Right lobe of liver (tissue), 6 donors: ENCODE measurements around the gene IQSEC1. TPM values are rescaled to one million over a fixed set of nuclear protein-coding genes. Genes with fewer than 3 reads are reported as not detected.

Source experiments
- ATAC-seq, 4 donors: fragments of 200-7000 bp; cut with Tn5 transposase; one replicate each; pipeline ENCODE4 v1.9.1; 2020; ENCODE audit warnings: mild to moderate bottlenecking in 4 of 4, moderate library complexity in 4 of 4
- DNase-seq, 3 donors: peaks; one replicate each; pipeline ENCODE4 v3.0.0-alpha.2; 2020
- H3K27ac ChIP-seq, 3 donors: fragments of 200-600 bp; one replicate each; pipeline ENCODE4 v1.8.0; 2022
- H3K27me3 ChIP-seq, 2 donors: fragments of 200-600 bp; one replicate each; pipeline ENCODE4 v1.8.0; 2022
- H3K36me3 ChIP-seq, 4 donors: fragments of 200-600 bp; sonication (generic) in 1 of 4; one replicate each; pipeline versions ENCODE4 v1.5.1 to v1.8.0; 2017 to 2022; ENCODE audit warnings: control low read depth in 1 of 4
- H3K4me1 ChIP-seq, 4 donors: fragments of 200-600 bp; sonication (generic) in 1 of 4; one replicate each; pipeline versions ENCODE4 v1.5.1 to v1.8.0; 2017 to 2022; ENCODE audit warnings: control low read depth in 1 of 4
- H3K4me3 ChIP-seq, 3 donors: fragments of 200-600 bp; one replicate each; pipeline ENCODE4 v1.8.0; 2022
- H3K9me3 ChIP-seq, 4 donors: fragments of 200-600 bp; sonication (generic) in 1 of 4; one replicate each; pipeline versions ENCODE4 v1.5.1 to v1.8.0; 2017 to 2022; ENCODE audit warnings: control low read depth in 1 of 4
- CTCF ChIP-seq, 4 donors: fragments of 200-600 bp in 3 of 4; fragments of 450-650 bp in 1 of 4; IDR thresholded peaks; one replicate each; pipeline versions ENCODE4 v1.5.1 to v1.8.0; 2016 to 2022; ENCODE audit warnings: antibody characterized with exemption in 4 of 4, mild to moderate bottlenecking in 2 of 4
- POLR2A ChIP-seq: fragments of 450-650 bp; IDR thresholded peaks from one replicate; pipeline ENCODE4 v1.6.1; 2017; ENCODE audit warnings: antibody characterized with exemption, mild to moderate bottlenecking
- WGBS: methylation state at CpG from one replicate; pipeline ENCODE4 v1.1.6; 2018; ENCODE audit warnings: low coverage, low lambda C conversion rate; ENCODE audit not compliant: insufficient coverage; ENCODE audit errors: missing lambda C conversion rate; 5-methylcytosine and 5-hydroxymethylcytosine counted together
- intact Hi-C, 2 donors: fragments of 100-400 bp; cut with DNase I; formaldehyde crosslinking; loops; one replicate each; pipeline versions ENCODE4 v1.11.2 to v1.14.1; 2022
- total RNA-seq, 6 experiments: library from RNA; depleted of rRNA in 2 of 6; stranded (reverse); fragments of >200 nt in 2 of 6; fragmentation: NEBNext Ultra II Directional in 3 of 6; extraction: Animal tissue kit (Norgen Biotek cat#: 25700) in 3 of 6; gene quantifications; one replicate each; pipeline versions ENCODE4 v1.1.0 to v1.2.4, GENCODE V29; 2016 to 2023
- donor health status: DM: no; HTN: yes; CAD: no.
- donor health status: DM: no; HTN: no; CAD: no.
- donor health status: DM: no; HTN: no; CAD: no.
- donor health status: DM: no; HTN: yes; CAD: no.
- donor health status: DM: no; HTN: yes; CAD: no.

IQSEC1 gene
- total RNA-seq, 6 experiments from 2014 or later = 32.1 to 61.3 (median 48.9) TPM

DNA sequence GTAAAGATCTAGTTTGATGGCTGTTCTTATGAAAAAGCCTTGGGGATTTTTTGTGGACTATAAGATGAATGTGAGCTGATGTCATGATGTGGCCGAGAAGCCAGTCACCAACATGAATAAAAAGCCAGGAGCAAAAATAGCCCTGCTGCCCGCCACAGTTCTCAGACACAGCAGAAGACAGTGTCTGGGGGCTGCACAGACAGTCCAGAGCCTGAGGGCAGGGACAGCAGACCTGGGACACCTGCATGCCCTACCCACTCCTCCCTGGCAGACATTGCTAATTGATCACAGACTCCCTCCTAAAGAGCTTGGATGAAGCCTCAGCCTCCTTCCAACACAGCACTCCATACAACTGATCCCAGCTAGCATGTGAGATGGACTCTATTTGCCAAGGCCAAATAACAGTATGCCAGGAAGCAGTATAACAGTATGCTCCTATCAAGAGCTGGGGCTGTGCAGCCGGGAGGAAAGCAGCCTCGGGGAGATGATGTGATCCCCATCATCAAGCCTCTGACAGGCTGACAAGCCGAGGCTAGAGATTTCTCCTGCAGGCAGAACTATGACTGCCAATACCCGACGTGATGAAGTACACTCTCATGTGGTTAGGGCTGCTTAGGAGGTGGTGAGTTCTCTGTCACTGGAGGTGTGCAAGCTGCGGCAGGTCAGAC lies 126.4 kb downstream of the IQSEC1 start:
- ATAC-seq = no peak

GRCh38 chr3:12946251-12946648 lies 127.0 kb downstream of the IQSEC1 start:
- no peak for DNase-seq
- no peaks in the 10 kb centered on the region for H3K9me3 ChIP-seq
- intact Hi-C loops = no loop called here
- H3K27ac ChIP-seq = no peak overlapping the region
- H3K4me3 ChIP-seq = no peak overlapping the region
- TF ChIP-seq POLR2A = no peak
- no peak for TF ChIP-seq CTCF (IDR thresholded peaks at IDR 0.05)
- 73% methylated on average over 5 of the region's 6 CpGs for WGBS
- ATAC-seq = no peak
- no peaks in the 10 kb centered on the region for H3K27me3 ChIP-seq
- H3K36me3 ChIP-seq = peaks cover 0 to 10% (median 5%) of the 10 kb centered on the region in 4 donors
- H3K4me1 ChIP-seq = peaks cover 0 to 21% (median 5%) of the 10 kb centered on the region in 4 donors

More for the DNA sequence above, 126.4 kb downstream of the IQSEC1 start:
- Histone ChIP-seq H3K27me3 (no peaks in the 10 kb centered on the region), H3K9me3 (no peaks in the 10 kb centered on the region), H3K4me1 (peaks cover 0 to 21% (median 5%) of the 10 kb centered on the region in 4 donors), H3K36me3 (peaks cover 0 to 4% (median 1%) of the 10 kb centered on the region in 4 donors), H3K4me3 (no peak overlapping the region), H3K27ac (no peak overlapping the region)
- DNase-seq = no peak
- intact Hi-C loops = no loop called here
- TF ChIP-seq POLR2A (no peak), CTCF (IDR thresholded peaks at IDR 0.05) (no peak)
- 67% methylated on average over 4 of the region's 8 CpGs for WGBS

GRCh38 chr3:12944849-12945248 lies 128.4 kb downstream of the IQSEC1 start:
- intact Hi-C loops = no loop called here
- no peak for ATAC-seq
- no CpG with 5 or more reads among the region's 6 CpGs for WGBS

GRCh38 chr3:12944413-12944812 lies 128.8 kb downstream of the IQSEC1 start:
- TF ChIP-seq POLR2A (no peak), CTCF (IDR thresholded peaks at IDR 0.05) (no peak)
- peaks cover 0 to 21% (median 5%) of the 10 kb centered on the region in 4 donors for H3K4me1 ChIP-seq
- 59% methylated on average over 9 of the region's 15 CpGs for WGBS

More at GRCh38 chr3:12944849-12945248, 128.4 kb downstream of the IQSEC1 start:
- no peak for DNase-seq
- Histone ChIP-seq H3K27me3 (no peaks in the 10 kb centered on the region), H3K36me3 (peaks cover 0 to 20% (median 9%) of the 10 kb centered on the region in 4 donors), H3K9me3 (no peaks in the 10 kb centered on the region), H3K27ac (no peak overlapping the region), H3K4me3 (no peak overlapping the region), H3K4me1 (peaks cover 0 to 21% (median 5%) of the 10 kb centered on the region in 4 donors)
- TF ChIP-seq POLR2A (no peak), CTCF (IDR thresholded peaks at IDR 0.05) (no peak)

More at GRCh38 chr3:12944413-12944812, 128.8 kb downstream of the IQSEC1 start:
- no peaks in the 10 kb centered on the region for H3K9me3 ChIP-seq
- peak in 1 of 4 donors; percentile 13 for ATAC-seq
- no peak for DNase-seq
- H3K4me3 ChIP-seq = no peak overlapping the region
- intact Hi-C loops = no loop called here
- H3K36me3 ChIP-seq = peaks cover 0 to 24% (median 11%) of the 10 kb centered on the region in 4 donors
- H3K27ac ChIP-seq = no peak overlapping the region
- no peaks in the 10 kb centered on the region for H3K27me3 ChIP-seq
